ENCODE results near the gene PGAP6. TPM values are rescaled to one million over a fixed set of nuclear protein-coding genes. Genes with fewer than 3 reads are reported as not detected.

Gene PGAP6
- total and polyA plus RNA-seq, 2 of the 13 experiments (the other 11 are each of a cell fraction or from before 2014, with no cell fraction given): 52.7 to 136 TPM

- TF ChIP-seq ZNF746 (CRISPR knock-in tag; IDR thresholded peaks at IDR 0.05): no peak
- TF ChIP-seq ARNTL (CRISPR knock-in tag; IDR thresholded peaks at IDR 0.05): no peak
- no peak for TF ChIP-seq CREM (IDR thresholded peaks at IDR 0.05)
- no peak for TF ChIP-seq CREM (CRISPR knock-in tag; IDR thresholded peaks at IDR 0.05)
- TF ChIP-seq HNRNPLL (IDR thresholded peaks at IDR 0.05; ENCODE audit: low read depth, low read length, poor library complexity, severe bottlenecking): peak; percentile 37
- TF ChIP-seq SRSF1 (optimal IDR thresholded peaks at IDR 0.05; ENCODE audit: low read depth, low read length): peak; percentile 21
- TF ChIP-seq RBFOX2 (IDR thresholded peaks at IDR 0.05; ENCODE audit: low read depth, low read length): peak; percentile 76
- no peak for TF ChIP-seq RFX1 (IDR thresholded peaks at IDR 0.05)
- TF ChIP-seq SP4 (CRISPR knock-in tag; IDR thresholded peaks at IDR 0.05): peak; percentile 49; the same call in 1 of the 2 replicates
- TF ChIP-seq SRY (CRISPR knock-in tag; IDR thresholded peaks at IDR 0.05): peak; percentile 8; the same call in 1 of the 2 replicates
- TF ChIP-seq ZSCAN5A (CRISPR knock-in tag; IDR thresholded peaks at IDR 0.05; ENCODE audit: borderline replicate concordance): no peak
- TF ChIP-seq TBX2 (CRISPR knock-in tag; IDR thresholded peaks at IDR 0.05; ENCODE audit: borderline replicate concordance): no peak
- TF ChIP-seq MBNL3 (CRISPR knock-in tag; conservative IDR thresholded peaks at IDR 0.05): no peak
- no peak for TF ChIP-seq ZNF737 (CRISPR knock-in tag; IDR thresholded peaks at IDR 0.05; ENCODE audit: borderline replicate concordance)
- TF ChIP-seq AHR (CRISPR knock-in tag; IDR thresholded peaks at IDR 0.05): no peak
- TF ChIP-seq ZNF235 (CRISPR knock-in tag; IDR thresholded peaks at IDR 0.05; ENCODE audit: borderline replicate concordance): 0 out of 2 replicates have a peak, but pooled peaks have one; percentile 30
- peak; percentile 86 for TF ChIP-seq ZFY (CRISPR knock-in tag; IDR thresholded peaks at IDR 0.05)
- TF ChIP-seq FOXP4 (CRISPR knock-in tag; IDR thresholded peaks at IDR 0.05): no peak
- TF ChIP-seq ZSCAN12 (CRISPR knock-in tag; IDR thresholded peaks at IDR 0.05): no peak
- 0 out of 2 replicates have a peak, but pooled peaks have one; percentile 14 for TF ChIP-seq ZNF329 (CRISPR knock-in tag; IDR thresholded peaks at IDR 0.05; ENCODE audit: low read depth)
- peak; percentile 41; the same call in 1 of the 2 replicates for TF ChIP-seq PATZ1 (CRISPR knock-in tag; IDR thresholded peaks at IDR 0.05)
- TF ChIP-seq ZBTB14 (CRISPR knock-in tag; IDR thresholded peaks at IDR 0.05): peak; percentile 84
- peak; percentile 62 for TF ChIP-seq ZNF740 (CRISPR knock-in tag; IDR thresholded peaks at IDR 0.05)
These were observed 15.4 kb upstream of the PGAP6 start, which contains the start of gene NME4 (continued) for GRCh38 chr16:397135-397661.
